HG03103 (cell line): ENCODE data around the gene PRRG3.

Source experiments
- ATAC-seq: cut with Tn5 transposase; IDR thresholded peaks from one replicate; pipeline ENCODE4 v1.9.1; 2021; ENCODE audit warnings: low read depth; ENCODE audit not compliant: unreplicated experiment

PRRG3 gene

DNA sequence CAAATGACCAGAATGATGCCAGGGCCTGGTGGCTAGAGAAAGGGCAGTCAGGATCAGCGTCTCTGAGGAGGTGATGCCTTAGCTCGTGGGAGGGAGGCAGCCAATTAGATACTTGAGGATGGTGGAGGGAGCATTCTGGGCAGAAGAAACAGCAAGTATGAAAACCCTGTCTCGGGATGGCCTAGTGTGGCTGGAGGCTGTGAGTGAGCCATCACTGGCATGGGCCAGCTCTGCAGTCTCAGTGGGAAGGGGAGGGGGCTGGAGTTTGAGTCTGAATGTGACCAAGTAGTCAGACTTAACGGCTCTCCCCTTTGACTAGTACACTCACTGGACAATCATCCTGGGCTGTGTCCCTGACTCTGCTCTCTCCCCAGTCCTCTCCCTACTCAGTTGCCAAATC is 46.3 kb downstream of the PRRG3 start:
- no peak for ATAC-seq

- ATAC-seq, result no peak
These were observed 47.1 kb downstream of the PRRG3 start for GRCh38 chrX:151742311-151742710.

DNA sequence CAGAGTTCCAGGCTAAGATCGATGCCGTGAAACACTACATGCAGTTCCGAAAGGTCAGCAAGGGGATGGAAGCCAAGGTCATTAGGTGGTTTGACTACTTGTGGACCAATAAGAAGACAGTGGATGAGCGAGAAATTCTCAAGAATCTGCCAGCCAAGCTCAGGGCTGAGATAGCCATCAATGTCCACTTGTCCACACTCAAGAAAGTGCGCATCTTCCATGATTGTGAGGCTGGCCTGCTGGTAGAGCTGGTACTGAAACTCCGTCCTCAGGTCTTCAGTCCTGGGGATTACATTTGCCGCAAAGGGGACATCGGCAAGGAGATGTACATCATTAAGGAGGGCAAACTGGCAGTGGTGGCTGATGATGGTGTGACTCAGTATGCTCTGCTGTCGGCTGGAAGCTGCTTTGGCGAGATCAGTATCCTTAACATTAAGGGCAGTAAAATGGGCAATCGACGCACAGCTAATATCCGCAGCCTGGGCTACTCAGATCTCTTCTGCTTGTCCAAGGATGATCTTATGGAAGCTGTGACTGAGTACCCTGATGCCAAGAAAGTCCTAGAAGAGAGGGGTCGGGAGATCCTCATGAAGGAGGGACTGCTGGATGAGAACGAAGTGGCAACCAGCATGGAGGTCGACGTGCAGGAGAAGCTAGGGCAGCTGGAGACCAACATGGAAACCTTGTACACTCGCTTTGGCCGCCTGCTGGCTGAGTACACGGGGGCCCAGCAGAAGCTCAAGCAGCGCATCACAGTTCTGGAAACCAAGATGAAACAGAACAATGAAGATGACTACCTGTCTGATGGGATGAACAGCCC is 48.6 kb downstream of the PRRG3 start:
- ATAC-seq, result no peak

GRCh38 chrX:151745651-151746050 is 50.4 kb downstream of the PRRG3 start:
- ATAC-seq, result no peak

DNA sequence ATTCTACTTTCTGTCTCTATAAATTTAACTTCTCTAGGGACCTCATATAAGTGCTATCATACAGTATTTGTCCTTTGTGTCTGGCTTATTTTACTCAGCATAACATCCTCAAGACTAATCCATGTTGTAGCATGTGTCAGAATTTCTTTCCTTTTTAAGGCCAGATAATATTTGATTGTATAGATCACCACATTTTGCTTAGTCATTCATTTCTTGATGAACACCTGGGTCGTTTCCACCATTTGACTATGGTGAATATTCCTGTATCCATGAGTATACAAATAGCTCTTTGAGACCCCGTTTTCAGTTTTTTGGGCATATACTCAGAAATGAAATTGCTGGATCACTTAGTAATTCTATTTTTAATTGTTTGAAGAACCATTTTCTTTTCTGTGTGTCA is 51.2 kb downstream of the PRRG3 start:
- no peak for ATAC-seq

DNA sequence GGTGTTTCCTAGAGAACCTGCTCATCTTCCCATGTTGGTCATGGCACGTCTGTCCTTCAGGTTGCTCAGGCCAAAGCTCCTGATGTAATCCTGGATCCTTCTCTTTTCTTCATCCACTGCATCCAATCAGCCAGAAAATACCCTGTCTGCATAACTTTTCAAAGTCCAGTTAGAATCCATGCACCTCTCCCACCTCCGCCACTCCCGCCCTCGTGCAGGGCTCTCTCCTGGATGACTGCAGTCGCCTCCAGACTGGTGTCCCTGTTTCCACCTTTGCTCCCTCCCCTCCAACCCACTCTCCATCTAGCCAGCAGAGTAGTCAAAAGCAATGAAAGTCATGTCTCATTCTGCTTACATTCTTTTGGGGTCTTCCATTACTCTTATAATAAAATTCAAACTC is 55.3 kb downstream of the PRRG3 start:
- no peak for ATAC-seq

- no peak for ATAC-seq
These were observed 57.6 kb downstream of the PRRG3 start for GRCh38 chrX:151752847-151753246.

DNA sequence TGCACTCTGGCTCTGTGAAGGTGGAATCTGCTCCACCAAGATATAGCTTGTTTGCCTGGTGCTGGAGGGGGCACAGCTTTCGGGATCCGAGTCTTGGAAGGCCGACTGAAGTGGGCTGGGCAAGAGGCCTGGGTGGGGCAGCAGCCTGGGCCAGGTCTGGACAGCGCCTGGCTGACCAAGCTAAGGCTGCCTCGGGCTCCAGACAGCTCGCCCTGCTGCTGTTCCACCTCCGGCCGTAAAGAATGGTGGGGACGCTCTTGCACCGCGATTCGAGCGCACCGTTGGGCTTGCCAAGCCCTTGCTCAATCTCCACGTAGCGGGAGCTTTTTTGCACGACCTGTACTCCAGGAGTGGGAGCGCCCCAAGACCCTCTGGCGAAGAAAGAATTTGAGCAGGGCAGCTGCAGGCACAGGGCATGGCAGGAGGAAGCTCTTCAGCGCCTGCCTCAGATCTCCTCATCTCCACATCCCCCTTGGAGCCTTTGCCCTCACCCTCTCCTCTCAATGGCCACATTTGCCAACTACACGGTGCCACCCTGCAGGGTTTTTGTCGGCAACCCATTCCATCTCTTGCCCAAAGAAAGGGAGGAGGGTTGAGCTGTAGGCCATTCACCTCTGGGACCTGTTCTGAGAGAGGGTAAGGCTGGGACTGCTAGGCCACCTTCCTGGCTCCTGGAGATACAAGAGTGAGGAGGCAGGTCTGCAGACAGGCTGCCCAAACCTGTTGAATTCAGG is 58.2 kb downstream of the PRRG3 start:
- ATAC-seq, result peak; percentile 76

GRCh38 chrX:151754047-151754429 is 58.8 kb downstream of the PRRG3 start:
- no peak for ATAC-seq

DNA sequence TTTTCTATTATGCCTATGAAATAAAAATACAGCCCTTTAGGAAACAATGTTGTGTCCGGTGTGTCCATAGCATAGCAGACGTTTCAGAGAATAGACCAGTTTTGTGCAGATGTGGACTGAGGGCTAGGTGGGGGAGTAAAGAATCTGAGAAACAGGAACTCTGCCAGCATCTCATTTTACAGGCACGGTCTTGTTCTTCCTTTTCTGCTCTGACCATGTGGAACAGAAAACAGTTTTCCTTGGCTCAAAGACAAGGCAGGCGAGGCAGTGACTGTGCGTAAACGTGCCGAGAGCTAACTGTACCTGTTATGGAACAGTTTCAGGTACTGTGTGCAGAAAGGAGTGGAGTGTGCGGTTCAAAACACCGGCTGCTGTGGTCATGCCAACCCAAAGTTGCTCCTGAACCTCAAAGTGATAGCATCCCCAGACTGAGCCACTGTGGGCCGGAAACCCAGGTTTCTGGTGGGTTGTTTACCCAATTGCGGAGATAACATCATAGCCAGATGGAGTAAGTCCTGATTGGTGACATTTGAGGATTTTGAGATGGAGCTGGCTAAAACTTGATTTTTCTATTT is 59.5 kb downstream of the PRRG3 start:
- no peak for ATAC-seq
